Transverse colon (tissue), 3 donors: ENCODE results near the gene MBP.

Source experiments
- EP300 ChIP-seq: sonication (generic); formaldehyde crosslinking; IDR thresholded peaks from one replicate; pipeline ENCODE4 v1.6.1; 2017; ENCODE audit warnings: antibody characterized with exemption, low read depth
- TF ChIP-seq, protein P1 (sequence below), 5 experiments: fragments of 200-600 bp in 3 of 5; fragments of 450-650 bp in 2 of 5; sonication (generic) in 3 of 5; IDR thresholded peaks; 1 replicate in 2 of 5; 2 replicates in 3 of 5; pipeline ENCODE4 v1.5.1; 2016 to 2017; ENCODE audit warnings: antibody characterized with exemption in 5 of 5, inconsistent platforms in 3 of 5, mild to moderate bottlenecking in 2 of 5, moderate library complexity in 1 of 5

GRCh38 chr18:77101410-77102258 is 30.9 kb downstream of the MBP start:
- TF ChIP-seq, protein P1, sequence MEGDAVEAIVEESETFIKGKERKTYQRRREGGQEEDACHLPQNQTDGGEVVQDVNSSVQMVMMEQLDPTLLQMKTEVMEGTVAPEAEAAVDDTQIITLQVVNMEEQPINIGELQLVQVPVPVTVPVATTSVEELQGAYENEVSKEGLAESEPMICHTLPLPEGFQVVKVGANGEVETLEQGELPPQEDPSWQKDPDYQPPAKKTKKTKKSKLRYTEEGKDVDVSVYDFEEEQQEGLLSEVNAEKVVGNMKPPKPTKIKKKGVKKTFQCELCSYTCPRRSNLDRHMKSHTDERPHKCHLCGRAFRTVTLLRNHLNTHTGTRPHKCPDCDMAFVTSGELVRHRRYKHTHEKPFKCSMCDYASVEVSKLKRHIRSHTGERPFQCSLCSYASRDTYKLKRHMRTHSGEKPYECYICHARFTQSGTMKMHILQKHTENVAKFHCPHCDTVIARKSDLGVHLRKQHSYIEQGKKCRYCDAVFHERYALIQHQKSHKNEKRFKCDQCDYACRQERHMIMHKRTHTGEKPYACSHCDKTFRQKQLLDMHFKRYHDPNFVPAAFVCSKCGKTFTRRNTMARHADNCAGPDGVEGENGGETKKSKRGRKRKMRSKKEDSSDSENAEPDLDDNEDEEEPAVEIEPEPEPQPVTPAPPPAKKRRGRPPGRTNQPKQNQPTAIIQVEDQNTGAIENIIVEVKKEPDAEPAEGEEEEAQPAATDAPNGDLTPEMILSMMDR (IDR thresholded peaks at IDR 0.05): no peak
- TF ChIP-seq EP300: no peak
